Transverse colon (tissue), 3 donors: ENCODE data around the gene COL5A3.

Source experiments
- CTCF ChIP-seq, 5 experiments: fragments of 200-600 bp in 3 of 5; fragments of 450-650 bp in 2 of 5; sonication (generic) in 3 of 5; IDR thresholded peaks; 1 replicate in 2 of 5; 2 replicates in 3 of 5; pipeline ENCODE4 v1.5.1; 2016 to 2017; ENCODE audit warnings: antibody characterized with exemption in 5 of 5, inconsistent platforms in 3 of 5, mild to moderate bottlenecking in 2 of 5, moderate library complexity in 1 of 5
- EP300 ChIP-seq: sonication (generic); formaldehyde crosslinking; IDR thresholded peaks from one replicate; pipeline ENCODE4 v1.6.1; 2017; ENCODE audit warnings: antibody characterized with exemption, low read depth

GRCh38 chr19:10020851-10021250, 10.5 kb upstream of the COL5A3 start:
- TF ChIP-seq CTCF (IDR thresholded peaks at IDR 0.05) (no peak), EP300 (no peak)
